Transverse colon (tissue), 4 donors: Measurements from ENCODE around the gene ACTG1.

Source experiments
- EP300 ChIP-seq: sonication (generic); formaldehyde crosslinking; IDR thresholded peaks from one replicate; pipeline ENCODE4 v1.6.1; 2017; ENCODE audit warnings: antibody characterized with exemption, low read depth
- POLR2A ChIP-seq: fragments of 450-650 bp; IDR thresholded peaks from one replicate; pipeline ENCODE4 v1.6.1; 2016; ENCODE audit warnings: antibody characterized with exemption, mild to moderate bottlenecking, moderate library complexity
- POLR2AphosphoS5 ChIP-seq, 3 donors: sonication (generic); formaldehyde crosslinking; IDR thresholded peaks; one replicate each; pipeline ENCODE4 v1.6.1; 2016; ENCODE audit warnings: antibody characterized with exemption in 3 of 3
- TF ChIP-seq, protein P1 (sequence below), 5 experiments: fragments of 200-600 bp in 3 of 5; fragments of 450-650 bp in 2 of 5; sonication (generic) in 3 of 5; IDR thresholded peaks; 1 replicate in 2 of 5; 2 replicates in 3 of 5; pipeline ENCODE4 v1.5.1; 2016 to 2017; ENCODE audit warnings: antibody characterized with exemption in 5 of 5, inconsistent platforms in 3 of 5, mild to moderate bottlenecking in 2 of 5, moderate library complexity in 1 of 5

- TF ChIP-seq POLR2A (no peak), POLR2AphosphoS5 (IDR thresholded peaks at IDR 0.05) (no peak), EP300 (no peak)
- TF ChIP-seq, protein P1, sequence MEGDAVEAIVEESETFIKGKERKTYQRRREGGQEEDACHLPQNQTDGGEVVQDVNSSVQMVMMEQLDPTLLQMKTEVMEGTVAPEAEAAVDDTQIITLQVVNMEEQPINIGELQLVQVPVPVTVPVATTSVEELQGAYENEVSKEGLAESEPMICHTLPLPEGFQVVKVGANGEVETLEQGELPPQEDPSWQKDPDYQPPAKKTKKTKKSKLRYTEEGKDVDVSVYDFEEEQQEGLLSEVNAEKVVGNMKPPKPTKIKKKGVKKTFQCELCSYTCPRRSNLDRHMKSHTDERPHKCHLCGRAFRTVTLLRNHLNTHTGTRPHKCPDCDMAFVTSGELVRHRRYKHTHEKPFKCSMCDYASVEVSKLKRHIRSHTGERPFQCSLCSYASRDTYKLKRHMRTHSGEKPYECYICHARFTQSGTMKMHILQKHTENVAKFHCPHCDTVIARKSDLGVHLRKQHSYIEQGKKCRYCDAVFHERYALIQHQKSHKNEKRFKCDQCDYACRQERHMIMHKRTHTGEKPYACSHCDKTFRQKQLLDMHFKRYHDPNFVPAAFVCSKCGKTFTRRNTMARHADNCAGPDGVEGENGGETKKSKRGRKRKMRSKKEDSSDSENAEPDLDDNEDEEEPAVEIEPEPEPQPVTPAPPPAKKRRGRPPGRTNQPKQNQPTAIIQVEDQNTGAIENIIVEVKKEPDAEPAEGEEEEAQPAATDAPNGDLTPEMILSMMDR (IDR thresholded peaks at IDR 0.05): no peak
These were observed 3.0 kb upstream of the ACTG1 start for GRCh38 chr17:81515530-81516041.
